ENCODE measurements around the gene OR52E6. TPM values are rescaled to one million over a fixed set of nuclear protein-coding genes. Genes with fewer than 3 reads are reported as not detected.

OR52E6 gene
- total and polyA plus RNA-seq, 9 donors: not detected

GRCh38 chr11:5807580-5807979 is 34.1 kb downstream of the OR52E6 start:
- Histone ChIP-seq H3K27me3 (ENCODE audit: control insufficient read depth, insufficient read depth, low read length) (peaks cover 2% of the 10 kb centered on the region), H3K4me3 (ENCODE audit: low read length) (no peak overlapping the region), H3K27ac (ENCODE audit: low read length) (no peak overlapping the region), H3K36me3 (ENCODE audit: control insufficient read depth, insufficient read depth, low read length) (no peaks in the 10 kb centered on the region), H3K4me1 (ENCODE audit: control insufficient read depth, insufficient read depth, low read length) (peaks cover 3% of the 10 kb centered on the region), H3K9me3 (replicated peaks; ENCODE audit: control insufficient read depth, low read depth, low read length) (no peaks in the 10 kb centered on the region)
- 49% methylated on average over 9 of the region's 10 CpGs for WGBS (ENCODE audit: insufficient coverage)
- DNase-seq: no peak

- WGBS (ENCODE audit: insufficient coverage): 89% methylated on average over 3 of the region's 5 CpGs
- no peak overlapping the region for H3K27ac ChIP-seq (ENCODE audit: low read length)
- peaks cover 3% of the 10 kb centered on the region for H3K4me1 ChIP-seq (ENCODE audit: control insufficient read depth, insufficient read depth, low read length)
- no peak overlapping the region for H3K4me3 ChIP-seq (ENCODE audit: low read length)
- no peaks in the 10 kb centered on the region for H3K36me3 ChIP-seq (ENCODE audit: control insufficient read depth, insufficient read depth, low read length)
- H3K9me3 ChIP-seq (replicated peaks; ENCODE audit: control insufficient read depth, low read depth, low read length): no peaks in the 10 kb centered on the region
- H3K27me3 ChIP-seq (ENCODE audit: control insufficient read depth, insufficient read depth, low read length): no peaks in the 10 kb centered on the region
- no peak for DNase-seq
These were observed 37.7 kb downstream of the OR52E6 start for GRCh38 chr11:5803982-5804381.

GRCh38 chr11:5796541-5796940 is 45.2 kb downstream of the OR52E6 start:
- WGBS (ENCODE audit: insufficient coverage): 83% methylated on average over 1 of the region's 6 CpGs

GRCh38 chr11:5791165-5791564 is 50.5 kb downstream of the OR52E6 start, which contains the start of gene OR52N1:
OR52N1 (minus strand) TSS chr11:5791265; CDS start chr11:5788816, 2,449 bp downstream.
- Histone ChIP-seq H3K4me1 (ENCODE audit: control insufficient read depth, insufficient read depth, low read length) (no peaks in the 10 kb centered on the region), H3K27me3 (ENCODE audit: control insufficient read depth, insufficient read depth, low read length) (no peaks in the 10 kb centered on the region), H3K9me3 (replicated peaks; ENCODE audit: control insufficient read depth, low read depth, low read length) (no peaks in the 10 kb centered on the region), H3K27ac (ENCODE audit: low read length) (no peak within 1 kb of the TSS), H3K36me3 (ENCODE audit: control insufficient read depth, insufficient read depth, low read length) (no peaks in the 10 kb centered on the region), H3K4me3 (ENCODE audit: low read length) (no peak within 1 kb of the TSS)
- 50% methylated on average over 1 of the region's 3 CpGs for WGBS (ENCODE audit: insufficient coverage)
- no peak for DNase-seq

More at GRCh38 chr11:5796541-5796940, 45.2 kb downstream of the OR52E6 start:
- Histone ChIP-seq H3K4me1 (ENCODE audit: control insufficient read depth, insufficient read depth, low read length) (no peaks in the 10 kb centered on the region), H3K9me3 (replicated peaks; ENCODE audit: control insufficient read depth, low read depth, low read length) (no peaks in the 10 kb centered on the region), H3K27ac (ENCODE audit: low read length) (no peak overlapping the region), H3K4me3 (ENCODE audit: low read length) (no peak overlapping the region), H3K36me3 (ENCODE audit: control insufficient read depth, insufficient read depth, low read length) (no peaks in the 10 kb centered on the region), H3K27me3 (ENCODE audit: control insufficient read depth, insufficient read depth, low read length) (no peaks in the 10 kb centered on the region)
- DNase-seq: no peak

Other genes starting within 250 kb of the OR52E6 start
- 1.5 TPM for gene TRIM6, start 245.3 kb downstream of the OR52E6 start, total RNA-seq
- 1 to 10 TPM; 1.1 to 3.4 (median 1.3) TPM for gene TRIM6, start 245.3 kb downstream of the OR52E6 start, polyA plus RNA-seq (ENCODE audit: insufficient read depth in 1 of 8, insufficient read length in 8 of 8, low replicate concordance in 1 of 8)
- gene TRIM34, start 216.9 kb downstream of the OR52E6 start, total RNA-seq: 6.4 TPM
- 1 to 10 TPM; 2.9 to 6.0 (median 4.6) TPM for gene TRIM34, start 216.9 kb downstream of the OR52E6 start, polyA plus RNA-seq (ENCODE audit: insufficient read depth in 1 of 8, insufficient read length in 8 of 8, low replicate concordance in 1 of 8)
- gene TRIM5, start 156.8 kb downstream of the OR52E6 start, total RNA-seq: 14.0 TPM
- gene TRIM5, start 156.8 kb downstream of the OR52E6 start, polyA plus RNA-seq (ENCODE audit: insufficient read depth in 1 of 8, insufficient read length in 8 of 8, low replicate concordance in 1 of 8): 10 to 100 TPM; 11.4 to 18.6 (median 13.6) TPM
- 8.2 TPM for gene TRIM22, start 152.1 kb downstream of the OR52E6 start, total RNA-seq
- gene TRIM22, start 152.1 kb downstream of the OR52E6 start, polyA plus RNA-seq (ENCODE audit: insufficient read depth in 1 of 8, insufficient read length in 8 of 8, low replicate concordance in 1 of 8): 10 to 100 TPM in 4 of 8 donors, 1 to 10 TPM in 4; 6.7 to 12.1 (median 9.7) TPM
- not detected for gene OR56B1, start 105.4 kb downstream of the OR52E6 start, total RNA-seq
- gene OR56B1, start 105.4 kb downstream of the OR52E6 start, polyA plus RNA-seq (ENCODE audit: insufficient read depth in 1 of 8, insufficient read length in 8 of 8, low replicate concordance in 1 of 8): under 1 TPM in 1 of 8 donors, not detected in 7; 0.08 TPM
- not detected for gene OR52N4, start 87.7 kb downstream of the OR52E6 start, total RNA-seq
- under 1 TPM in 4 of 8 donors, not detected in 4; 0.12 to 0.24 (median 0.18) TPM for gene OR52N4, start 87.7 kb downstream of the OR52E6 start, polyA plus RNA-seq (ENCODE audit: insufficient read depth in 1 of 8, insufficient read length in 8 of 8, low replicate concordance in 1 of 8)
- not detected for gene OR52N5, start 58.5 kb downstream of the OR52E6 start, total RNA-seq
- gene OR52N5, start 58.5 kb downstream of the OR52E6 start, polyA plus RNA-seq (ENCODE audit: insufficient read depth in 1 of 8, insufficient read length in 8 of 8, low replicate concordance in 1 of 8): not detected
- not detected for gene OR52N1, start 50.6 kb downstream of the OR52E6 start, total RNA-seq
- not detected for gene OR52N1, start 50.6 kb downstream of the OR52E6 start, polyA plus RNA-seq (ENCODE audit: insufficient read depth in 1 of 8, insufficient read length in 8 of 8, low replicate concordance in 1 of 8)
- not detected for gene OR52N2, start 33.0 kb downstream of the OR52E6 start, total RNA-seq
- not detected for gene OR52N2, start 33.0 kb downstream of the OR52E6 start, polyA plus RNA-seq (ENCODE audit: insufficient read depth in 1 of 8, insufficient read length in 8 of 8, low replicate concordance in 1 of 8)
- not detected for gene OR52E8, start 15.8 kb upstream of the OR52E6 start, total RNA-seq
- not detected for gene OR52E8, start 15.8 kb upstream of the OR52E6 start, polyA plus RNA-seq (ENCODE audit: insufficient read depth in 1 of 8, insufficient read length in 8 of 8, low replicate concordance in 1 of 8)
- not detected for gene OR52E4, start 38.7 kb upstream of the OR52E6 start, total RNA-seq
- gene OR52E4, start 38.7 kb upstream of the OR52E6 start, polyA plus RNA-seq (ENCODE audit: insufficient read depth in 1 of 8, insufficient read length in 8 of 8, low replicate concordance in 1 of 8): not detected
- gene OR52E5, start 51.3 kb upstream of the OR52E6 start, total RNA-seq: not detected
- not detected for gene OR52E5, start 51.3 kb upstream of the OR52E6 start, polyA plus RNA-seq (ENCODE audit: insufficient read depth in 1 of 8, insufficient read length in 8 of 8, low replicate concordance in 1 of 8)
- gene OR56A3, start 100.4 kb upstream of the OR52E6 start, total RNA-seq: not detected
- not detected for gene OR56A3, start 100.4 kb upstream of the OR52E6 start, polyA plus RNA-seq (ENCODE audit: insufficient read depth in 1 of 8, insufficient read length in 8 of 8, low replicate concordance in 1 of 8)
- gene OR56A5, start 126.6 kb upstream of the OR52E6 start, total RNA-seq: not detected
- under 1 TPM in 1 of 8 donors, not detected in 7; 0.39 TPM for gene OR56A5, start 126.6 kb upstream of the OR52E6 start, polyA plus RNA-seq (ENCODE audit: insufficient read depth in 1 of 8, insufficient read length in 8 of 8, low replicate concordance in 1 of 8)
- gene OR52L1, start 145.1 kb upstream of the OR52E6 start, total RNA-seq: not detected
- gene OR52L1, start 145.1 kb upstream of the OR52E6 start, polyA plus RNA-seq (ENCODE audit: insufficient read depth in 1 of 8, insufficient read length in 8 of 8, low replicate concordance in 1 of 8): not detected
- under 0.01 TPM for gene OR56A4, start 165.0 kb upstream of the OR52E6 start, total RNA-seq
- gene OR56A4, start 165.0 kb upstream of the OR52E6 start, polyA plus RNA-seq (ENCODE audit: insufficient read depth in 1 of 8, insufficient read length in 8 of 8, low replicate concordance in 1 of 8): under 1 TPM in 2 of 8 donors, not detected in 6; 0.06 to 0.07 TPM
- not detected for gene OR56A1, start 188.9 kb upstream of the OR52E6 start, total RNA-seq
- gene OR56A1, start 188.9 kb upstream of the OR52E6 start, polyA plus RNA-seq (ENCODE audit: insufficient read depth in 1 of 8, insufficient read length in 8 of 8, low replicate concordance in 1 of 8): under 1 TPM in 1 of 8 donors, not detected in 7; 0.06 TPM

Data from muscle of leg (tissue), 11 donors.